GM12801 (cell line): ENCODE results near the gene PPARD.

Experiments used
- CTCF ChIP-seq: IDR thresholded peaks from one replicate; pipeline ENCODE4 v1.5.1; 2011; ENCODE audit warnings: control low read depth; ENCODE audit not compliant: insufficient read length; ENCODE audit errors: extremely low read depth

PPARD gene

DNA sequence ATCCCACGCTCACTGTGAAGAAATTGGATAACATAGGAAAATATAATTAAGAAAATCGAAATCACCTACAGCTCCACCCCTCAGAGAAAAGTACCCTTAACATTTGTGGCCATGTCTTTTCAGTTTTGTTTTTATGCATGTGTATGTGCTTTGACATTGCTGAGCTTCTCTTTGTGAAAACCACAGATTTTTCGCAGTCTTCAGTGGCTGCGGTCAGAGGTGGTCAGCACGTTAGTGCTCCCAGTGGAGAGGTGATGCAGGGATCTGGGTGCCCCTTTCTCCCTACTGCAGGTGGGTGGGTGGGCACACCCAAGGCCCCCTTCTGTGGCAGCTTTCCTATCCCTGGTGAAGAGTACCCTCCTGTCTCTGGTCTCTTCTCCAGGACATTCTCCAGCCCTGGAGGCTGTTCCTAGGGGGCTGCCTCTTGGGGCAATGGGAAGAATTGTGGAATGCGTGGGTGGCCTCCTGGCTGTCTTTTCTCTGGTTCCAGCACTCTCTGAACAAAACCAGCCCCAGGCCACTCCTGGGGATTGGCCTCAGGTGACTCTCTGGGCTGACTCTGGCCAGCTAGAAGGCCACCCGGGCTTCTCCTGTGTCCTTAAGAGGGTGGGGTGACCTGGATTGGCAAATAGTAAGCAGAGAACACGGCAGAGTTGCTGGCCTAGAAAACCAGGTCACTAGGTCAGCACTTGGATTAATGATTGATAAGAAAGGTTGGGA is 59.9 kb downstream of the PPARD start:
- TF ChIP-seq CTCF: no peak

DNA sequence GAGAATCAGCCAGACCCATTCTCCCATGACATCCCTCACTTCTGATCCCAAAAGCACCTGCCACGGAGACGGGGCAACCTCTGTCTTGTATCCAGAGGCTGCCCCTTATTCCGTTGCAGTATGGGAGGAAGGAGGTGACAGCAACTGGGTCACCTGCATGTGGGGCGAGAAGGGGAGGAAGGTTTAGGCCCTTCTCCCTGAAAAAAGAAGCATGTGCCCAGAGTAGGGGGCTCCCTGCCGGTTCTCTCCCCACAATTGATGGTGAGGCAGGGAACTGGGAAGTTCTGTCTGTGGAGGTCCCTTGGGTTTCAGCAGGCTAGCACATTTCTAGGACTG is 60.5 kb downstream of the PPARD start:
- no peak for TF ChIP-seq CTCF

- no peak for TF ChIP-seq CTCF
Measured at GRCh38 chr6:35403544-35404442, 61.4 kb downstream of the PPARD start.

- no peak for TF ChIP-seq CTCF
Measured at GRCh38 chr6:35406711-35407485, 64.5 kb downstream of the PPARD start.

GRCh38 chr6:35409245-35409644 is 66.9 kb downstream of the PPARD start:
- no peak for TF ChIP-seq CTCF

DNA sequence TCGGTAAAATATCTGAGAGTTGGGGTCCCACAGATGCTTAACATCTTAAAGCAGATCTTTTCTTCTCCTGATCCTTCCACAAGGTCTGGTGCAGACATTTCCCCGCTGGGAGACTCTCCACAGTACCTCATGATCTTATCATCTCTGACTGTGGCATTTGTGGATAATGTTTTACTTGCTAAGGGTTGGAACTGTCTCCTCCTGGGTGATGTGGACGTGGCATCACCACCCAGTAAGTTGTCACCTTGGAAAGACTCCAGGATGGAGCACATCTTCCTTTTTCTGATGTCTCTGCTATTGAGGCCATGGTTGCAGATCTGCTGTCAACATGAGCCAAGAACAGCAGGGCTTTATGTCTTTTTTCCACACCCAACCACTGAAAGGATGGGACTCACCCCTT is 67.8 kb downstream of the PPARD start:
- no peak for TF ChIP-seq CTCF

DNA sequence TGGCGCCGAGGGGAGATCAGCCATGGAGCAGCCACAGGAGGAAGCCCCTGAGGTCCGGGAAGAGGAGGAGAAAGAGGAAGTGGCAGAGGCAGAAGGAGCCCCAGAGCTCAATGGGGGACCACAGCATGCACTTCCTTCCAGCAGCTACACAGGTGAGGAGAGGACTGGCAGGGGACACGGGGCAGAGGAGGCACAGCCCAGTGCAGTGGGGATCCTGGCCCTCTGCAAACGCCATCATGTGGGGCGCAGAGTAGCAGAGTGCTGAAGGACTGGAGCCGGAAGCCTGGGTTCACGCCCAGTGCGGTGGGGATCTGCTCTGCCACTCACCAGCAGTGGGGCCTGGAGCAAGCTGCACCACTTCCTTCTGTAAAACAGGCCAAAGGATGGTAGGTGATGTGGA is 68.7 kb downstream of the PPARD start:
- TF ChIP-seq CTCF: no peak
